Duodenal mucosa (tissue), 2 donors: ENCODE data around the gene CTBP1.

ENCODE experiments used
- H3K27ac ChIP-seq: one replicate; pipeline ENCODE4 v1.7.0; 2013; ENCODE audit warnings: low read depth, low read length
- H3K27me3 ChIP-seq, 2 donors: one replicate each; pipeline ENCODE4 v1.7.0; 2013; ENCODE audit warnings: low read length in 2 of 2, control low read depth in 1 of 2; ENCODE audit not compliant: insufficient read depth in 2 of 2, control insufficient read depth in 1 of 2
- H3K36me3 ChIP-seq, 2 donors: one replicate each; pipeline ENCODE4 v1.7.0; 2013; ENCODE audit warnings: low read length in 2 of 2, control low read depth in 1 of 2; ENCODE audit not compliant: insufficient read depth in 2 of 2, control insufficient read depth in 1 of 2
- H3K4me1 ChIP-seq, 2 donors: one replicate each; pipeline ENCODE4 v1.7.0; 2013; ENCODE audit warnings: low read length in 2 of 2, control low read depth in 1 of 2; ENCODE audit not compliant: insufficient read depth in 2 of 2, control insufficient read depth in 1 of 2
- H3K4me3 ChIP-seq, 2 donors: one replicate each; pipeline ENCODE4 v1.7.0; 2013; ENCODE audit warnings: low read length in 2 of 2, low read depth in 1 of 2
- H3K9ac ChIP-seq, 2 donors: one replicate each; pipeline ENCODE4 v1.7.0; 2013; ENCODE audit warnings: low read length in 2 of 2, low read depth in 1 of 2
- H3K9me3 ChIP-seq, 2 donors: one replicate each; pipeline ENCODE4 v1.7.0; 2013; ENCODE audit warnings: low read length in 2 of 2, control low read depth in 1 of 2; ENCODE audit not compliant: control insufficient read depth in 1 of 2

Gene CTBP1

GRCh38 chr4:1217366-1217765 is 31.6 kb downstream of the CTBP1 start:
- Histone ChIP-seq H3K36me3 (peaks cover 30 to 66% of the 10 kb centered on the region in 2 donors), H3K27ac (peak overlapping the region; percentile 17), H3K4me1 (peaks cover 17 to 36% of the 10 kb centered on the region in 2 donors), H3K9me3 (no peaks in the 10 kb centered on the region), H3K9ac (no peak overlapping the region), H3K4me3 (no peak overlapping the region), H3K27me3 (no peaks in the 10 kb centered on the region)

GRCh38 chr4:1216869-1217294 is 32.0 kb downstream of the CTBP1 start:
- Histone ChIP-seq H3K27ac (peak overlapping the region; percentile 17), H3K36me3 (peaks cover 32 to 67% of the 10 kb centered on the region in 2 donors)

GRCh38 chr4:1216076-1216614 is 32.8 kb downstream of the CTBP1 start:
- Histone ChIP-seq H3K4me3 (no peak overlapping the region), H3K4me1 (peaks cover 17 to 36% of the 10 kb centered on the region in 2 donors), H3K9ac (no peak overlapping the region), H3K27me3 (no peaks in the 10 kb centered on the region), H3K36me3 (peaks cover 28 to 65% of the 10 kb centered on the region in 2 donors), H3K9me3 (no peaks in the 10 kb centered on the region), H3K27ac (peak overlapping the region; percentile 39)

More at GRCh38 chr4:1216869-1217294, 32.0 kb downstream of the CTBP1 start:
- Histone ChIP-seq H3K4me3 (peak overlapping the region in 1 of 2 donors; percentile 40), H3K4me1 (peaks cover 17 to 36% of the 10 kb centered on the region in 2 donors), H3K27me3 (no peaks in the 10 kb centered on the region), H3K9me3 (no peaks in the 10 kb centered on the region), H3K9ac (no peak overlapping the region)

GRCh38 chr4:1215141-1216075 is 33.5 kb downstream of the CTBP1 start:
- no peak overlapping the region for H3K4me3 ChIP-seq
- H3K27ac ChIP-seq, result peak overlapping the region; percentile 39
- H3K36me3 ChIP-seq, result peaks cover 25 to 63% of the 10 kb centered on the region in 2 donors
- H3K27me3 ChIP-seq, result no peaks in the 10 kb centered on the region
- no peaks in the 10 kb centered on the region for H3K9me3 ChIP-seq
- no peak overlapping the region for H3K9ac ChIP-seq
- H3K4me1 ChIP-seq, result peaks cover 17 to 36% of the 10 kb centered on the region in 2 donors

GRCh38 chr4:1214101-1215095 is 34.5 kb downstream of the CTBP1 start:
- peaks cover 18 to 36% of the 10 kb centered on the region in 2 donors for H3K4me1 ChIP-seq
- no peaks in the 10 kb centered on the region for H3K27me3 ChIP-seq
- peaks cover 24 to 61% of the 10 kb centered on the region in 2 donors for H3K36me3 ChIP-seq
- no peak overlapping the region for H3K9ac ChIP-seq
- no peak overlapping the region for H3K27ac ChIP-seq
- H3K4me3 ChIP-seq, result no peak overlapping the region
- no peaks in the 10 kb centered on the region for H3K9me3 ChIP-seq

GRCh38 chr4:1213336-1213995 is 35.5 kb downstream of the CTBP1 start:
- no peaks in the 10 kb centered on the region for H3K9me3 ChIP-seq
- no peak overlapping the region for H3K9ac ChIP-seq
- peaks cover 20 to 42% of the 10 kb centered on the region in 2 donors for H3K4me1 ChIP-seq
- peaks cover 24 to 61% of the 10 kb centered on the region in 2 donors for H3K36me3 ChIP-seq
- no peak overlapping the region for H3K27ac ChIP-seq
- no peak overlapping the region for H3K4me3 ChIP-seq
- H3K27me3 ChIP-seq, result no peaks in the 10 kb centered on the region

- Histone ChIP-seq H3K27ac (no peak overlapping the region), H3K27me3 (no peaks in the 10 kb centered on the region), H3K9me3 (no peaks in the 10 kb centered on the region), H3K9ac (no peak overlapping the region), H3K36me3 (peaks cover 24 to 61% of the 10 kb centered on the region in 2 donors), H3K4me3 (no peak overlapping the region), H3K4me1 (peaks cover 22 to 49% of the 10 kb centered on the region in 2 donors)
Observed at GRCh38 chr4:1212546-1213335, 36.2 kb downstream of the CTBP1 start.

- Histone ChIP-seq H3K27ac (no peak overlapping the region), H3K36me3 (peaks cover 24 to 55% of the 10 kb centered on the region in 2 donors), H3K9ac (no peak overlapping the region), H3K27me3 (no peaks in the 10 kb centered on the region), H3K4me1 (peaks cover 19 to 47% of the 10 kb centered on the region in 2 donors), H3K4me3 (no peak overlapping the region), H3K9me3 (no peaks in the 10 kb centered on the region)
Observed at GRCh38 chr4:1211891-1212545, 36.9 kb downstream of the CTBP1 start.
